Activated T-cell treated with anti-CD3 and anti-CD28 coated beads, Interleukin-2, amount 50 U/mL, for 72 hours (primary cell): Measurements from ENCODE around the gene TBC1D3B. TPM values are rescaled to one million over a fixed set of nuclear protein-coding genes. Genes with fewer than 3 reads are reported as not detected.
"Not testable (repeated sequence)": the region's sequence is repeated elsewhere in the genome, so short reads cannot be mapped to it uniquely, and the experiment has no call there.

Experiments used
- ATAC-seq, 2 donors: fragments of 150-1000 bp; cut with Tn5 transposase; replicated peaks in 1 of 2; 2 replicates each; pipeline ENCODE4 v1.10.0; 2021; ENCODE audit warnings: moderate library complexity in 2 of 2, mild to moderate bottlenecking in 1 of 2
- DNase-seq, 2 donors: peaks; one replicate each; pipeline ENCODE4 v3.0.0; 2021 to 2022; ENCODE audit warnings: mixed read lengths in 1 of 2
- H3K27ac Mint-ChIP-seq: one replicate; pipeline ENCODE4 v1.8.0; 2022; ENCODE audit warnings: mild to moderate bottlenecking, moderate library complexity, mixed read lengths
- H3K27me3 Mint-ChIP-seq: one replicate; pipeline ENCODE4 v1.8.0; 2022; ENCODE audit warnings: low read depth, mixed read lengths
- H3K36me3 Mint-ChIP-seq, 2 donors: one replicate each; pipeline ENCODE4 v1.8.0; 2022; ENCODE audit warnings: mixed read lengths in 2 of 2, mild to moderate bottlenecking in 1 of 2; ENCODE audit not compliant: insufficient read depth in 2 of 2
- H3K4me1 Mint-ChIP-seq: one replicate; pipeline ENCODE4 v1.8.0; 2022; ENCODE audit warnings: low read depth, mixed read lengths
- H3K4me3 Mint-ChIP-seq, 2 donors: one replicate each; pipeline ENCODE4 v1.8.0; 2022; ENCODE audit warnings: mild to moderate bottlenecking in 2 of 2, mixed read lengths in 2 of 2, moderate library complexity in 2 of 2
- H3K9me3 Mint-ChIP-seq, 2 donors: one replicate each; pipeline ENCODE4 v1.8.0; 2022; ENCODE audit warnings: mixed read lengths in 2 of 2
- total RNA-seq, 2 donors: library from RNA; stranded (reverse); gene quantifications; one replicate each; pipeline ENCODE4 v1.2.3, GENCODE V29; 2022

Gene TBC1D3B
- 10 to 100 TPM; 10.8 to 21.4 TPM for total RNA-seq

DNA sequence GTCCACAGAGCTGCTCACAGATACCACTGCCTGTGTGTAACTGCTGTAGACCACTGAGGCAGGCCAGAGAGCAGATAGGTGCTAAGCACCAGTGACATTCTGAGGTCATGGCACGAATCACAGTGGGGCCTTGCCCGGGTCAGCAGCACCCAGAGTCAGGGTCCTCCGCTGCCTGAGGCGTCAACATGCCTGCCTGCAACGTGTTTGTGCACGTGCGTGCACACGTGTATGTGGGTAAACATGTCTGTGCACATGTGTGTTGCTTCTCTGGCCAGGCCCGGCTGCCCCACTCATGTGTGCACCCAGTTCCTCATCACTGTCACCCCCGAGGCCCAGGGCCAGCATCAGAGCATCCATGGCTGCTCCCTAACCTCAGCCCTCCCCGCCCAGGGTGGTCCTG is at the start of gene TBC1D3B:
TBC1D3B (minus strand) TSS at position 101 of the 400 bp plus-strand sequence. CDS start 1,586 bp downstream, outside the sequence.
- H3K4me3 Mint-ChIP-seq, H3K4me1 Mint-ChIP-seq, H3K36me3 Mint-ChIP-seq, ATAC-seq, H3K9me3 Mint-ChIP-seq, H3K27me3 Mint-ChIP-seq, H3K27ac Mint-ChIP-seq, DNase-seq: not testable (repeated sequence)

DNA sequence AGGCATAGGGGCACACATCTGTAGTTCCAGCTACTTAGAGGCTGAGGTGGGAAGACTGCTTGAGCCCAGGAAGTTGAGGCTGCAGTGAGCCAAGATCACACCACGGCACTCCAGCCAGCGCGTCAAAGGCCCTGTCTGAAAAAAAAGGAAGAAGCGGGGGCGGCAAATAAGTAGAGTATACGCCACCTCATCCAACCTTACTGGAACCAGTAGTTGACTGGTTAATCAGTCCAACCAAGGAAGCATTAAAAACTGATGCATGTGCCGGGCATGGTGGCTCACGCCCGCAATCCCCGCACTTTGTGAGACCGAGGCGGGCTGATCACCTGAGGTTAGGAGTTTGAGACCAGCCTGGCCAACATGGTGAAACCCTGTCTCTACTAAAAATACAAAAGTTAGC is 46.5 kb upstream of the TBC1D3B start:
- not testable (repeated sequence) for H3K27me3 Mint-ChIP-seq, ATAC-seq, H3K4me3 Mint-ChIP-seq, DNase-seq, H3K27ac Mint-ChIP-seq, H3K9me3 Mint-ChIP-seq, H3K4me1 Mint-ChIP-seq, H3K36me3 Mint-ChIP-seq

DNA sequence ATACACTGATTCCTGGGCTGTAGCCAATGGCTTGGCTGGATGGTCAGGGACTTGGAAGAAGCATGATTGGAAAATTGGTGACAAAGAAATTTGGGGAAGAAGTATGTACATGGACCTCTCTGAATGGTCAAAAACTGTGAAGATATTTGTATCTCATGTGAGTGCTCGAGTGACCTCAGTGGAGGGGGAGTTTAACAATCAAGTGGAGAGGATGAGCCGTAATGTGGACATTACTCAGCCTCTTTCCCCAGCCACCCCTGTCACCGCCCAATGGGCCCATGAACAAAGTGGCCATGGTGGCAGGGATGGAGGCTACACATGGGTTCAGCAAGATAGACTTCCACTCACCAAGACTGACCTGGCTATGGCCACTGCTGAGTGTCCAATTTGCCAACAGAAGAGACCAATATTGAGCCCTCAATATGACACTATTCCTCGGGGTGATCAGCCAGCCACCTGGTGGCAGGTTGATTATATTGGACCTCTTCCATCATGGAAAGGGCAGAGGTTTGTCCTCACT is 45.2 kb upstream of the TBC1D3B start:
- not testable (repeated sequence) for ATAC-seq, H3K4me3 Mint-ChIP-seq, DNase-seq, H3K4me1 Mint-ChIP-seq, H3K27ac Mint-ChIP-seq, H3K9me3 Mint-ChIP-seq, H3K36me3 Mint-ChIP-seq, H3K27me3 Mint-ChIP-seq

DNA sequence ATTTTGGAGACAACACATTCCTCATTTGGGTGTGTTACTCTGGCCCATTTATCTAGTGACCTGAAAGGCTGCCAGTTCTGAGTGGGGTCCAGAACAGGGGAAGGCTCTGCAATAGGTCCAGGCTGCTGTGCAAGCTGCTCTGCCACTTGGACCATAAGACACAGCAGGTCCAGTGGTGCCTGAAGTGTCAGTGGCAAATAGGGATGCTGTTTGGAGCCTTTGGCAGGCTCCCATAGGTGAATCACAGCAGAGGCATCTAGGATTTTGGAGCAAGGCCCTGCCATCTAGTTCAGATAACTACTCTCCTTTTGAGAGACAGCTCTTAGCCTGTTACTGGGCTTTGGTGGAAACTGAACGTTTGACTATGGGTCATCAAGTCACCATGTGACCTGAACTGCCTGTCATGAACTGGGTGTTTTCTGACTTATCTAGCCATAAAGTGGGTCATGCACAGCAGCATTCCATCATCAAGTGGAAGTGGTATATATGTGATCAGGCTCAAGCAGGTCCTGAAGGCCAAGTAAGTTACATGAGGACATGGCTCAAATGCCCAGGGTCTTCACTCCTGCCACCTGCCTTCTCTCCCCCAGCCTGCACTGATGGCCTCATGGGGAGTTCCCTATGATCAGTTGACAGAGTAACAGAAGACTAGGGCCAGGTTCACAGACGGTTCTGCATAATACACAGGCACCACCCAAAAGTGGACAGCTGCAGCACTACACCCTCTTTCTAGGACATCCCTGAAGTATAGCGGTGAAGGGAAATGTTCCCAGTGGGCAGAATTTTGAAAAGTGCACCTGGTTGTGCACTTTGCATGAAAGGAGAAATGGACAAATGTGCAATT is 44.5 kb upstream of the TBC1D3B start:
- not testable (repeated sequence) for DNase-seq, H3K4me1 Mint-ChIP-seq, H3K9me3 Mint-ChIP-seq, H3K27me3 Mint-ChIP-seq, H3K4me3 Mint-ChIP-seq, ATAC-seq, H3K36me3 Mint-ChIP-seq, H3K27ac Mint-ChIP-seq

DNA sequence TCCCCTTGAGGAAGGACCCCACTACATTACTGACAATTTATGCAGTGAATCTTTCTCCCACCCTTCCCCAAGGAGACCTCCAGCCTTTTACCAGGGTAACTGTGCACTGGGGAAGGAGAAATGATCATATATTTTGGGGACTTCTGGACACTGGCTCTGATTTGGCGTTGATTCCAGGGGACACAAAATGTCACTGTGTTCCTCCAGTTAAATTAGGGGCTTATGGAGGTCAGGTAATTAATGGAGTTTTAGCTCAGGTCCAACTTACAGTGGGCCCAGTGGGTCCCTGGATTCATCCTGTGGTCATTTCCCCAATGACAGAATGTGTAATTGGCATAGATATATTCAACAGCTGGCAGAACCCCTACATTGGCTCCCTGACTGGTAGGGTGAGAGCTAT is 43.1 kb upstream of the TBC1D3B start:
- not testable (repeated sequence) for H3K4me3 Mint-ChIP-seq, H3K27me3 Mint-ChIP-seq, H3K27ac Mint-ChIP-seq, H3K9me3 Mint-ChIP-seq, H3K4me1 Mint-ChIP-seq, H3K36me3 Mint-ChIP-seq, DNase-seq, ATAC-seq

DNA sequence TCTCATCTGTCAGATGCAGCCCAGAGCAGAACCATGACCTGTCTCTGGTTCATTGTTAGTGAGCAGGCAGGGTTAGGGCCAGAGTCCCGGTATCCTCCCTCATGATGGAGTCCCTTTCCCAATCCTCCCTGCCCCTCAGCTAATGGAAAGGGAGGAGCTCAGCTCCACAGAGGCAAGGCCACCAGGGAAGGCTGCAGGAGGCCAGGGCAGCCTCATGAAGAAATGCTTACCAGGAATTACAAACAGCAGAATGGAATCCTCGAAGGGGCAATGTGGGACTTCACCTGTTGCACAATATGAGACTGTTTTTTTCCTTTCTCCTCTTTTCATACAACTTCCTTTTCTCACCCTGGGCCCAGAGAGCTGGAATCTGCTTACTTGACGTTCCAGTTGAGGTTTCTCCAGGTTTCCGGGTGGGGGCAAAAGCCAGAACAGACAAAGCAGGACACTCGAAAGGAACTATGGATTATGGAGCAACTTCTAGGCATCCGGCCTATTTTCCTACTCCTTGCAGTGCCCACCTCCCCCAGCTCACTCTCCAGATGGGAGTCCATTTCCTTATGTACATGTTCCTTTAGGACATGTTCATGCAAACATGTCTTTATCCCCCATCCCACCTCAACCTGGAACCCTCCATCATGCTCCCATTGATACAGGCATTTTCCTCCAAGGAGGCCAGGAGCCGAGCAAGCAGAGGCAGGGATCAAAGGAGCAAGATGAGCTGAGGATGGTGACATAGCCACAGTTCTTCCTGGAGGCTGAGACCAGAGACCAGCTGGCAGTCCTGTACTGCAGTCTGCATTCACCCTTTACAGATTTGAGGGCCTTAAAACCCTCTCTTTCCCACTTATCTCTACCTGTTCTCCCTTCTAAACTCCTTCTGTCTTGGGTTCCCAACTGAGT is 39.2 kb upstream of the TBC1D3B start:
- H3K27ac Mint-ChIP-seq, H3K9me3 Mint-ChIP-seq, H3K4me3 Mint-ChIP-seq, DNase-seq, H3K4me1 Mint-ChIP-seq, ATAC-seq, H3K36me3 Mint-ChIP-seq: not testable (repeated sequence)
- H3K27me3 Mint-ChIP-seq: peaks cover 18% of the 10 kb centered on the region

DNA sequence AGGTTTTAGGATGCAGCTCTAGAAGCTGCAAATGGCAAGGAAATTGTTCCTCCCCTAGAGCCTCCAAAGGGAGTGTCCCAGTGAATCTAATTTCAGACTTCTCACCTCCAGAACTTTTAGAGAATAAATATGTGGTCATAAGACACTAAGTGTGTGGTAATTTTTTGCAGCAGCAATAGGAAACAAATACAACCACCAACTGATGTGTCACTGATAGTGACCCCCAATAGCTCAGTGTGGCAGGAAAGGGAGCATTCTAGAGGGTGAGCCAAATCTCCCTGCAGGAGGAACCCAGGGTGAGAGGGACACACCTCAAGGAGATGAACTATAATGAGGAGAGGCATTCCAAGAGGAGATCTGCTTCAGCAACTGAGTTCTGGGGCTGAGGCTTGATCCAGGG is 38.5 kb upstream of the TBC1D3B start:
- Mint-ChIP-seq H3K27me3 (peaks cover 25% of the 10 kb centered on the region), H3K4me1 (no peaks in the 10 kb centered on the region), H3K36me3 (peaks cover 2 to 4% of the 10 kb centered on the region in 2 donors), H3K27ac (no peak overlapping the region), H3K4me3 (no peak overlapping the region), H3K9me3 (peaks cover 5% of the 10 kb centered on the region in 2 donors)
- ATAC-seq (no peak), DNase-seq (no peak)

DNA sequence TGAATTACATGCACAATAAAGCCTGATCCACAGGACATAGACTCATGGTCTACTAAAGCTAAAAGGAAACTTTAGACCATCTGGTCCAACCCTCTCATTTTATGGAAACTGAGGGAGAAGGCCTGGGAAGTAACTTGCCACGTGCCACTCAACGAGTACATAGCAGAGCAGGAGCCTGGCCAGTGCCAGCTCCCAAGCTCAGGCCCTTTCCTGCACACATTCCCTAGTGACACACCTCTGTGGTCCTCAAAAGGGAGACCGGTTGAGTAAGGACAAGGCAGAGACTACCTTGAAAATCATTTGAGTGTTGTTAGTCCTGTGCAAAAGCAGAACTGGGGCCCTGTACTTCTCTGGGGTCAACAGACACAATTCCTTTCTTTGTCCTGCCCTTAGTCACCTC is 37.3 kb upstream of the TBC1D3B start:
- H3K27me3 Mint-ChIP-seq: peaks cover 25% of the 10 kb centered on the region
- H3K27ac Mint-ChIP-seq: no peak overlapping the region
- H3K4me3 Mint-ChIP-seq: no peak overlapping the region
- no peaks in the 10 kb centered on the region for H3K4me1 Mint-ChIP-seq
- peaks cover 3 to 5% of the 10 kb centered on the region in 2 donors for H3K9me3 Mint-ChIP-seq
- DNase-seq: no peak
- no peak for ATAC-seq
- peaks cover 2 to 4% of the 10 kb centered on the region in 2 donors for H3K36me3 Mint-ChIP-seq

DNA sequence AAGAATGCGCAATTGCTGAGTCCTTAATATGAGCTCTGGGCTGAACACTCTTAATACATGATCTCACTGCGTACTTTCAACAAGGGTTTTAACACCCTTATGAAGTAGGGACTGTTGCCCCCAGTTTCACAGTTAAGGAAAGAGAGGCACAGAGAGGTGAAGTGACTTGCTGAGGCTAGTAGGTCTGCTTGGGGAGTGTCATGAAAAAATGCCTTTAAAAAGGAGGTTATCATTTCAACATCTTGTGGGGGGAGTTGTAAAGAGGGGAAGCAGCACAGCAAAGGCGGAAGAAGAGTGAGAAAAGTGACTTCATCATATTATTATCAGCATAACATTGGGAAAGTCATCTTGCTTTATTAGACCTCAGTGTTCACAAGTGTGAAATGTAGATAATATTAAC is 36.5 kb upstream of the TBC1D3B start:
- H3K9me3 Mint-ChIP-seq: peaks cover 3 to 4% of the 10 kb centered on the region in 2 donors
- no peak for ATAC-seq
- H3K27me3 Mint-ChIP-seq: peaks cover 25% of the 10 kb centered on the region
- H3K27ac Mint-ChIP-seq: peak overlapping the region; percentile 52
- peaks cover 0 to 2% of the 10 kb centered on the region in 2 donors for H3K36me3 Mint-ChIP-seq
- no peaks in the 10 kb centered on the region for H3K4me1 Mint-ChIP-seq
- no peak for DNase-seq
- peak overlapping the region in 1 of 2 donors; percentile 14 for H3K4me3 Mint-ChIP-seq

DNA sequence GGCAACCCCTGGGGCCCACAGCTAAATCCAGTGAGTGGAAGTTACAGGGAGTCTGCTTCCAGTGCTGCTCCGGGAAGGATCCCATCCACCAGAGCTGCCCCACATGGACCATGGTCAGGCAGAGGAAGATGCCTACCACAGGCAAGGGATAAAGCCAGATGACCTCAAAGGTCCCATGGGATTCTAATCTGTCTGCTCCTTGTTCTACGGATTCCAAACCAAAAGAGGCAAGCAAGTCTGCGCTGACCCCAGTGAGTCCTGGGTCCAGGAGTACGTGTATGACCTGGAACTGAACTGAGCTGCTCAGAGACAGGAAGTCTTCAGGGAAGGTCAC is 35.8 kb upstream of the TBC1D3B start:
- no peak for ATAC-seq
- DNase-seq: no peak
- Mint-ChIP-seq H3K27ac (no peak overlapping the region), H3K4me1 (no peaks in the 10 kb centered on the region), H3K9me3 (no peaks in the 10 kb centered on the region), H3K27me3 (peaks cover 29% of the 10 kb centered on the region), H3K36me3 (no peaks in the 10 kb centered on the region), H3K4me3 (no peak overlapping the region)

DNA sequence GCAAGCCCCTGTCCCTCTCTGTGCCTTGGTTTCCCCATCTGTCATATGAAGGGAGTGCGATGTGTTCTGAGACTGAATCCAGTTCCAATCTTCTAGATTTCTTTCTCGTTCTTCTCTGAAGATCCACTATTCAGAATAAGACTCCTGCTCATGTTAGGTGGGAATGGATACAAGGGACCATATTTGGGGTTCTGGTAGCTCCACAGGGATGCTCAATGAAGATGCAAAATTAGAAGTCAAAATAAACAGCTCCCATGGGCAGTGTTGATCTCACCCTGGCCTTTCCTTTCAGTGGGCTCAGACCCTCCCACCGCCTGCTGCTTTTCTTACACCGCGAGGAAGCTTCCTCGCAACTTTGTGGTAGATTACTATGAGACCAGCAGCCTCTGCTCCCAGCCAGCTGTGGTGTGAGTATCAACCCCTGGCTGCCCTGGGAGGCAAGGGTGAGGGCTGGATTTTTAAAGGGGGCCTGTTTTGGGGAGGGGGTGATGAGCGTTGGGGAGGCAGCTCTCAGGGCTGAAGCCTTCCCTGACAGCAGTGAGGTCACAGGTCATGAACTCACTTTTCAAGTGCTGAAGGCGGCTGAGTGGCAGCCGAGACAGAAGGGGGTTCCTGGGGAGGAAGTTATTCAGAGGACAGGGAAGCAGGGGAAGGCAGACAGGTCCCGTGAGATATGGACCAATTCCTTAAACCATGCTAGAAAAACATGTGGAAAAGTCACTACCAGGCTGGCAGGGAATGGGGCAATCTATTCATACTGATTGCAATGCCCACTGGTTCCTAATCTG is 35.2 kb upstream of the TBC1D3B start:
- not testable (repeated sequence) for DNase-seq, H3K9me3 Mint-ChIP-seq, H3K4me1 Mint-ChIP-seq, H3K36me3 Mint-ChIP-seq
- Mint-ChIP-seq H3K27ac (peak overlapping the region; percentile 69), H3K27me3 (peaks cover 35% of the 10 kb centered on the region), H3K4me3 (peak overlapping the region in 1 of 2 donors; percentile 52)
- peak in 1 of 2 donors; percentile 52 for ATAC-seq

DNA sequence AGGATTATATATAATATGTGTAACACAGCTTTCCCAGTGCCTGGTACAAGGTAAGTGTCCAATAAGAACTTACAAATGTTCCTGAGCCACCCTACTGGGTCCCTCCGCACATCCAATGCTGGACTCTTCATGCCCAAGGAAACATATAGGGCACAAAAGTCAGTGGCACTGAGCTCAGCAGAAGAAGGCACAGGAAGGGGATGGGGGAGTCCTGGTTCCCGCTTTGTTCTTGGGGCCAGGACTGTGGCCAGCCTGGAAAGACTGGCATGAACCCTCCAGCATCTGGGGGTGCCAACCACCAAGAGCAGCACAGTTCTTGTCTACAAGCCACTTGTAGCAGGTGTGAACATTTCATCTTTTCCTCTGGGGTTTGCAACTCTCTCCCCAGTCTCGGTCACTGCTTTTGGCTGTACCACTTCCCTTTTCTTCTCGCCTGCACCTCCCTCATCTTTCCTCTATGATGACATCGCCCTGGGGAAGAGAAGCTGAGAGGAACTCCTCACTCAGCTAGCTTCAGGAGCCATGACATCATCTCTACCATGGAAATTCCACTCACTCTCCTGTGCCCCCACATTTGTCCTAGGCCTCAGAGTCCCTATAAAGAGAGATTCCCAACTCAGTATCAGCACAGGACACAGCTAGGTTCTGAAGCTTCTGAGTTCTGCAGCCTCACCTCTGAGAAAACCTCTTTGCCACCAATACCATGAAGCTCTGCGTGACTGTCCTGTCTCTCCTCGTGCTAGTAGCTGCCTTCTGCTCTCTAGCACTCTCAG is 34.2 kb upstream of the TBC1D3B start, which contains the start of gene CCL4L2:
CCL4L2 (plus strand) TSS at position 625 of the 773 bp plus-strand sequence.
- not testable (repeated sequence) for H3K9me3 Mint-ChIP-seq, DNase-seq, H3K4me1 Mint-ChIP-seq, H3K36me3 Mint-ChIP-seq
- Mint-ChIP-seq H3K27ac (peak within 1 kb of the TSS; percentile 69), H3K4me3 (peak within 1 kb of the TSS; percentile 20 to 52), H3K27me3 (peaks cover 43% of the 10 kb centered on the region)
- ATAC-seq: peak; percentile 45 to 52
